Peyer's patch (tissue), 4 donors: Measurements from ENCODE around the gene ZNF57. TPM values are rescaled to one million over a fixed set of nuclear protein-coding genes. Genes with fewer than 3 reads are reported as not detected.

Experiments used
- DNase-seq, 3 donors: peaks; one replicate each; pipeline ENCODE4 v3.0.0-alpha.2; 2017 to 2019
- H3K27ac ChIP-seq, 4 donors: fragments of 200-600 bp; sonication (generic); one replicate each; pipeline ENCODE4 v1.5.1; 2016 to 2019
- H3K27me3 ChIP-seq, 2 donors: fragments of 200-600 bp; sonication (generic); one replicate each; pipeline ENCODE4 v1.5.1; 2019
- H3K36me3 ChIP-seq, 3 donors: fragments of 200-600 bp; sonication (generic); one replicate each; pipeline ENCODE4 v1.5.1; 2016 to 2019
- H3K4me1 ChIP-seq, 4 donors: fragments of 200-600 bp; sonication (generic); one replicate each; pipeline ENCODE4 v1.5.1; 2016 to 2019
- H3K4me3 ChIP-seq, 4 donors: fragments of 200-600 bp; sonication (generic); 1 replicate in 3 of 4; 2 replicates in 1 of 4; pipeline ENCODE4 v1.5.1; 2016 to 2019; ENCODE audit warnings: mild to moderate bottlenecking in 1 of 4
- H3K9me3 ChIP-seq, 4 donors: fragments of 200-600 bp; sonication (generic); one replicate each; pipeline ENCODE4 v1.5.1; 2016 to 2019; ENCODE audit warnings: mild to moderate bottlenecking in 1 of 4
- POLR2A ChIP-seq, 2 donors: fragments of 450-650 bp; IDR thresholded peaks; one replicate each; pipeline ENCODE4 v1.5.1; 2017; ENCODE audit warnings: antibody characterized with exemption in 2 of 2, mild to moderate bottlenecking in 2 of 2, moderate library complexity in 2 of 2
- total RNA-seq, 4 donors: library from RNA; depleted of rRNA; stranded (reverse); fragments of >200 nt; gene quantifications; one replicate each; pipeline ENCODE4 v1.1.0, GENCODE V29; 2016
- TF ChIP-seq, protein P1 (sequence below), 6 experiments: fragments of 450-650 bp in 4 of 6; fragments of 200-600 bp in 2 of 6; sonication (generic) in 1 of 6; IDR thresholded peaks; one replicate each; pipeline ENCODE4 v1.5.1; 2017 to 2019; ENCODE audit warnings: antibody characterized with exemption in 6 of 6, mild to moderate bottlenecking in 3 of 6, moderate library complexity in 1 of 6

Gene ZNF57
- total RNA-seq, 4 donors from 2014 or later = 2.5 to 24.1 (median 19.3) TPM

GRCh38 chr19:2858864-2859263 lies 41.9 kb upstream of the ZNF57 start:
- Histone ChIP-seq H3K27ac (no peak overlapping the region), H3K9me3 (peaks cover 0 to 35% (median 0%) of the 10 kb centered on the region in 4 donors), H3K4me3 (no peak overlapping the region), H3K27me3 (no peaks in the 10 kb centered on the region), H3K4me1 (no peaks in the 10 kb centered on the region), H3K36me3 (peaks cover 0 to 10% (median 0%) of the 10 kb centered on the region in 3 donors)
- no peak for DNase-seq
- no peak for TF ChIP-seq POLR2A (IDR thresholded peaks at IDR 0.05)
- TF ChIP-seq, protein P1, sequence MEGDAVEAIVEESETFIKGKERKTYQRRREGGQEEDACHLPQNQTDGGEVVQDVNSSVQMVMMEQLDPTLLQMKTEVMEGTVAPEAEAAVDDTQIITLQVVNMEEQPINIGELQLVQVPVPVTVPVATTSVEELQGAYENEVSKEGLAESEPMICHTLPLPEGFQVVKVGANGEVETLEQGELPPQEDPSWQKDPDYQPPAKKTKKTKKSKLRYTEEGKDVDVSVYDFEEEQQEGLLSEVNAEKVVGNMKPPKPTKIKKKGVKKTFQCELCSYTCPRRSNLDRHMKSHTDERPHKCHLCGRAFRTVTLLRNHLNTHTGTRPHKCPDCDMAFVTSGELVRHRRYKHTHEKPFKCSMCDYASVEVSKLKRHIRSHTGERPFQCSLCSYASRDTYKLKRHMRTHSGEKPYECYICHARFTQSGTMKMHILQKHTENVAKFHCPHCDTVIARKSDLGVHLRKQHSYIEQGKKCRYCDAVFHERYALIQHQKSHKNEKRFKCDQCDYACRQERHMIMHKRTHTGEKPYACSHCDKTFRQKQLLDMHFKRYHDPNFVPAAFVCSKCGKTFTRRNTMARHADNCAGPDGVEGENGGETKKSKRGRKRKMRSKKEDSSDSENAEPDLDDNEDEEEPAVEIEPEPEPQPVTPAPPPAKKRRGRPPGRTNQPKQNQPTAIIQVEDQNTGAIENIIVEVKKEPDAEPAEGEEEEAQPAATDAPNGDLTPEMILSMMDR (IDR thresholded peaks at IDR 0.05) = no peak

- no peak overlapping the region for H3K27ac ChIP-seq
- no peak for DNase-seq
- no peak overlapping the region for H3K4me3 ChIP-seq
- TF ChIP-seq, protein P1 (IDR thresholded peaks at IDR 0.05) = no peak
- no peak for TF ChIP-seq POLR2A (IDR thresholded peaks at IDR 0.05)
- no peaks in the 10 kb centered on the region for H3K36me3 ChIP-seq
- H3K9me3 ChIP-seq = peaks cover 0 to under 1% (median 0%) of the 10 kb centered on the region in 4 donors
- no peaks in the 10 kb centered on the region for H3K27me3 ChIP-seq
- H3K4me1 ChIP-seq = no peaks in the 10 kb centered on the region
These were observed 36.9 kb upstream of the ZNF57 start for GRCh38 chr19:2863816-2864215.

DNA sequence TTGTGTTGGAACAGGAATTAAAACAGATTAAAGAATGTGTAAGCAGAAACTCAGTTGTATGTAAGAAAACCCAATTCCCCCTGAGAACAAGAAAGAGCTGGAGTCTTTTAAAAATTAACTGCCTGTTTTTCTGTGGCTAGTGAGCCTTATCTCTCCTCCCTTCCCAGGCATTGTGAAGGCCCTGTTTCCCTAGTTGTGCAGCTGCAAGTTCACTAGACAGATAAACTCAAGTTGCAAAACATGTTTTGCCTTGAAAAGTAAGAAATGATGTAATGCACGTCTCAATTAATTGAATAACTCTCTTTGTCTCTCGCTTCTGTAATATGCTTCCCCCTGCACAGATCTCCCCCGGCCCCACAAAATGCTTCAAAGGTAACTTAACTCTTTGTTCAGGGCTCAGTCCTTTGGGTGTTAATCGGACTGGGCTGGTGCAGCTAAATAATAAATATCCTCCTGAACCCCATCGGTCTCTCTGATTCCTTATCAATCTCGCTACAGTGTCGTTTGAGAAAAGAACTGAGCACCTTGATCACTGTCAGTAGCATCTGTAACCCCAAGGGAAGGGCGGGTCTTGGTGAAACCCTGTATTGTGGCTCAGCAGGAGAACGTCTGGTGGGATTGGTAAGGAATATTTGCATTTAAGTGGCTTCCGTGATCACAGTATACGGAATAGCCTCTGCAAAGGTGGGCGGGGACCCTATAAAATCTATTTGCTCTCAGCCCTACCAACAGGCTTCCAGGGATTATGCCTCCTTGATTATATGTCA lies 35.2 kb upstream of the ZNF57 start:
- TF ChIP-seq, protein P1 (IDR thresholded peaks at IDR 0.05) = no peak
- no peak for TF ChIP-seq POLR2A (IDR thresholded peaks at IDR 0.05)
- no peaks in the 10 kb centered on the region for H3K27me3 ChIP-seq
- no peaks in the 10 kb centered on the region for H3K4me1 ChIP-seq
- H3K4me3 ChIP-seq = no peak overlapping the region
- no peaks in the 10 kb centered on the region for H3K36me3 ChIP-seq
- no peaks in the 10 kb centered on the region for H3K9me3 ChIP-seq
- DNase-seq = no peak
- no peak overlapping the region for H3K27ac ChIP-seq

DNA sequence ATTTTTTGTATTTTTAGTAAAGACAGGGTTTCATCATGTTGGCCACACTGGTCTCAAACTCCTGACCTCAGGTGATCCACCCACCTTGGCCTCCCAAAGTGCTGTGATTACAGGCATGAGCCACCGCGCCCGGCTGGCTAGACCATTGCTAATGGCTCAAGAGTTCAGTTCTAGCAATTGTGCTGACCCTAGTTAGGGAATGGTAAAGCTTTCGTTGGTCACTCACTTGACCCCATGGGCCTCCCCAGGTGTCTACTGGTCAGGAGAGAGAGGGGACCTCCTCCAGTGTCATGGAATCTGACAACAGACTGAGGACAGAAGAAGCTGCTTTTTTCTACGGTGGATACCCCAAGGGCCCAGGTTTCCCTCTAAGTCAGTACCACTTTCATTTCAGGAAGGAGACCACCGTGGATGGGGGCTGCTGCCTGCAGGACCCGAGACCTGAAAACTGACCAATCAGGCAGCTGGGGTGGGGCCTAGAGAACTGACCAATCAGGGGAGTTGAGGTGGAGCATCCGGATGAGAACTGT lies 34.2 kb upstream of the ZNF57 start:
- no peak overlapping the region for H3K4me3 ChIP-seq
- TF ChIP-seq POLR2A (IDR thresholded peaks at IDR 0.05) = no peak
- TF ChIP-seq, protein P1 (IDR thresholded peaks at IDR 0.05) = no peak
- H3K9me3 ChIP-seq = no peaks in the 10 kb centered on the region

DNA sequence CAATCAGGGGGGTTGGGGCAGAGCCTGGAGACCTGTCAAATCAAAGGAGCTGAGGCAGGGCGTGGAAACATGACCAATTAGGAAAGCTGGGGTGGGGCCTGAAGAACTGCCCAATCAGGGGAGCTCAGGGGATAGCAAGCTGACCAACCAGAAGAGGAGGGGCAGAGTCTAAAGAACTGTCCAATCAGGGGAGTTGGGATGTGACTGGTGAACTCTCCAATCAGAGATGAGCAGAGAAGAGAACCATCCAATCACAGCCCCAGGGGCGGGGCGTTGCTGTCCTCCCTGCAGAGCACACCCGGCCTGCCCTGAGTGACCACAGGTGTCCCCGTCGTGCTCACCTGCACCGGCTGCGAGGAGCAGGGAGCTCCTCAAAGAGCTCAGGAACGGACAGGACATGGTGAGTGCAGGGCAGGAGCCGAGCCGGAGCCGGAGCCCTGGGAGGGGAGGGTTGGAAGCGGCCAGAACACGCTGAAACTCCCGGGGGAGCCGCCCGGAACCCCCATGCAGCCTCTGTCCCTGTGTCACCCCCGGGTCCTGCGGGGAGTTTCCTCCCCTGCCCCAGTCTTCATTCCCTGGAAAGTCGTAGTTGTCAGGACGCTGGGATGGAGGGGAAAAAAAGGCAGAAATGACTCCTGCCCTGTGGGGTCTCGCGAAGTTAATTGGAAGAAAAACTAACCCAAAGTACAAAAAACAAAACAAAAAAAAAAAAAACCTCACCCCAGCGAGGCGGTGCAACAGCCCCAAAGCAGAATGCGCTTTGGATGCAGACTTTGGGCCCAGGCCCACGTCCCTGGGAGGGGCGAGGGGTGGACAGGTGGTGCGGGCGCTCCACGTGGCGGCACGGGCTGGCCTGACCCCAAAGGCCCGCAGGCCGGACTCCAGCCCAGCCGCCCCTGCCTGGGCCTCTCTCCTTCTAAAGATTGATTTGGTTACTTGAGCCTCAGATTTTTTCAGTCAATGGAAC lies 33.4 kb upstream of the ZNF57 start, which contains the start of gene ZNF556:
Gene ZNF556 (plus strand): TSS at position 311 of the 967 bp plus-strand sequence. CDS start 87 bp downstream, at position 398.
- no peaks in the 10 kb centered on the region for H3K9me3 ChIP-seq
- no peak within 1 kb of the TSS for H3K4me3 ChIP-seq
- TF ChIP-seq POLR2A (IDR thresholded peaks at IDR 0.05) = no peak
- H3K36me3 ChIP-seq = no peaks in the 10 kb centered on the region
- no peak within 1 kb of the TSS for H3K27ac ChIP-seq
- no peaks in the 10 kb centered on the region for H3K4me1 ChIP-seq
- H3K27me3 ChIP-seq = no peaks in the 10 kb centered on the region
- DNase-seq = no peak

More for the DNA sequence above, 34.2 kb upstream of the ZNF57 start:
- no peaks in the 10 kb centered on the region for H3K4me1 ChIP-seq
- no peaks in the 10 kb centered on the region for H3K27me3 ChIP-seq
- no peaks in the 10 kb centered on the region for H3K36me3 ChIP-seq
- H3K27ac ChIP-seq = no peak overlapping the region
- no peak for DNase-seq
